ENCODE results near the gene INPP5A. TPM values are rescaled to one million over a fixed set of nuclear protein-coding genes. Genes with fewer than 3 reads are reported as not detected.

The INPP5A gene
- total RNA-seq, 1 donor from 2014 or later = 35.4 TPM

DNA sequence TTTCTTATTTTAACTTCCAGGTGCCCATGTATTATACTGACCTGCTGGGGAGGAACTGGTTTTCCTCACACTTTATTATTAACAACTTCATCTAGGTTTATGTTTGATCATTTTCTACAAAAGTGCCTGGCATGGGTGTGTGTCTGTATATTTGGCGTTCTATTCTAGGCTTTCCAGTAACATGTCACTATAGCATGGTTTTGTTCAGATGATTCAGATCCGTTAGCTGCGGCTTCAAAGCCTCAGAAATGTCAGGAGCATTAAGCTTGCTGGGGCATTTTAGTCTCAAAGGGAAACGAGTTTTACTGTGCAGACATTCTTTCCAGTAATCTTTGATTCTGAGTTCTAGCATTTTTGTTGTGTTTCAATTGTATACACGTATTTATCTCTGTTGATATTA lies 2.3 kb downstream of the INPP5A start:
- TF ChIP-seq, protein P1, sequence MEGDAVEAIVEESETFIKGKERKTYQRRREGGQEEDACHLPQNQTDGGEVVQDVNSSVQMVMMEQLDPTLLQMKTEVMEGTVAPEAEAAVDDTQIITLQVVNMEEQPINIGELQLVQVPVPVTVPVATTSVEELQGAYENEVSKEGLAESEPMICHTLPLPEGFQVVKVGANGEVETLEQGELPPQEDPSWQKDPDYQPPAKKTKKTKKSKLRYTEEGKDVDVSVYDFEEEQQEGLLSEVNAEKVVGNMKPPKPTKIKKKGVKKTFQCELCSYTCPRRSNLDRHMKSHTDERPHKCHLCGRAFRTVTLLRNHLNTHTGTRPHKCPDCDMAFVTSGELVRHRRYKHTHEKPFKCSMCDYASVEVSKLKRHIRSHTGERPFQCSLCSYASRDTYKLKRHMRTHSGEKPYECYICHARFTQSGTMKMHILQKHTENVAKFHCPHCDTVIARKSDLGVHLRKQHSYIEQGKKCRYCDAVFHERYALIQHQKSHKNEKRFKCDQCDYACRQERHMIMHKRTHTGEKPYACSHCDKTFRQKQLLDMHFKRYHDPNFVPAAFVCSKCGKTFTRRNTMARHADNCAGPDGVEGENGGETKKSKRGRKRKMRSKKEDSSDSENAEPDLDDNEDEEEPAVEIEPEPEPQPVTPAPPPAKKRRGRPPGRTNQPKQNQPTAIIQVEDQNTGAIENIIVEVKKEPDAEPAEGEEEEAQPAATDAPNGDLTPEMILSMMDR (conservative IDR thresholded peaks at IDR 0.05) = no peak
- DNase-seq (ENCODE audit: low read depth, low spot score) = no peak
- no peak overlapping the region for H3K27ac Mint-ChIP-seq (ENCODE audit: unreplicated experiment)
- peak overlapping the region; percentile 89 for H3K4me3 Mint-ChIP-seq
- H3K27me3 Mint-ChIP-seq (ENCODE audit: low read depth) = no peaks in the 10 kb centered on the region
- peaks cover 2% of the 10 kb centered on the region for H3K36me3 Mint-ChIP-seq (ENCODE audit: low read depth)
- peaks cover 63% of the 10 kb centered on the region for H3K4me1 Mint-ChIP-seq
- H3K9me3 Mint-ChIP-seq = no peaks in the 10 kb centered on the region

DNA sequence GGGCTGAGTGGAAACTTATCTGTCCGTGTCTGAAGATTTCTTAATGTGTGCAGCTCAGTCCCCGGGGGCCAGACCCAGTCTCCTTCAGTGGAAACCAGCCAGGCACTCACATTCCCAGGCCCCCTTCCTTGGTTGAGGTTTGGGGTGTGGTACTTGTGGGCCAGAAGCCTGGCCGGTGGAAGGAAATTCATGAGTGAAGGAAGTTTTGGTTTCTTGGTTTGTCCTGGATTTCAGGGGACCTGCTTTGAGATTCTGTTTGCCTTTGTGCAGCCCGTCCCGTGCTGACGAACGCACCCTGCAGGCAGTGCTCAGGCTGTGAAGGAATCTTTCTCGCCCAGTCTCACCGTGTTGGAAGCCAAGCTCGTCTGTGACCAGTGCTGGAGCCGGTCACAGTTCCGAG lies 2.9 kb downstream of the INPP5A start:
- H3K4me1 Mint-ChIP-seq = peaks cover 58% of the 10 kb centered on the region
- peak overlapping the region; percentile 40 for H3K27ac Mint-ChIP-seq (ENCODE audit: unreplicated experiment)
- TF ChIP-seq, protein P1 (conservative IDR thresholded peaks at IDR 0.05) = peak; percentile 20
- no peak for DNase-seq (ENCODE audit: low read depth, low spot score)
- no peaks in the 10 kb centered on the region for H3K36me3 Mint-ChIP-seq (ENCODE audit: low read depth)
- H3K9me3 Mint-ChIP-seq = no peaks in the 10 kb centered on the region
- H3K4me3 Mint-ChIP-seq = peak overlapping the region; percentile 89
- H3K27me3 Mint-ChIP-seq (ENCODE audit: low read depth) = no peaks in the 10 kb centered on the region

DNA sequence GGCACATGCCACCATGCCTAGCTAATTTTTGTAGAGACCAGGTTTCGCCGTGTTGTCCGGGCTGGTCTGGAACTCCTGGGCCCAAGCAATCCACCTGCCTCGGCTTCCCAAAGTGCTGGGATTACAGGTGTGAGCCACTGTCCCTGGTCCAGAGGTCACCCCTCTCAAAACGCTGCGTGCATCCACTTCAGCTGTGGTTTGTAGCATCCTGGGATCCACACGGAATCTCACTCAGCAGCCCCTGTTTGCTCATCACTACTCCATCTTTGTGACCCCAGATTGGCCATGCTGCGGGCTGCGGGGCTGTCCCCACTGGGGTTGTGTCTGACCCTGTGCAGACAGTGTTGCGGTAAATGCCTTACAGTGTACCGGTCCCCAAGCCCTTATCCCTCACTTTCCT lies 3.5 kb downstream of the INPP5A start:
- TF ChIP-seq, protein P1 (conservative IDR thresholded peaks at IDR 0.05) = no peak
- no peaks in the 10 kb centered on the region for H3K9me3 Mint-ChIP-seq
- no peak overlapping the region for H3K27ac Mint-ChIP-seq (ENCODE audit: unreplicated experiment)
- peaks cover 53% of the 10 kb centered on the region for H3K4me1 Mint-ChIP-seq
- H3K36me3 Mint-ChIP-seq (ENCODE audit: low read depth) = no peaks in the 10 kb centered on the region
- H3K4me3 Mint-ChIP-seq = peak overlapping the region; percentile 89
- DNase-seq (ENCODE audit: low read depth, low spot score) = no peak
- H3K27me3 Mint-ChIP-seq (ENCODE audit: low read depth) = no peaks in the 10 kb centered on the region

DNA sequence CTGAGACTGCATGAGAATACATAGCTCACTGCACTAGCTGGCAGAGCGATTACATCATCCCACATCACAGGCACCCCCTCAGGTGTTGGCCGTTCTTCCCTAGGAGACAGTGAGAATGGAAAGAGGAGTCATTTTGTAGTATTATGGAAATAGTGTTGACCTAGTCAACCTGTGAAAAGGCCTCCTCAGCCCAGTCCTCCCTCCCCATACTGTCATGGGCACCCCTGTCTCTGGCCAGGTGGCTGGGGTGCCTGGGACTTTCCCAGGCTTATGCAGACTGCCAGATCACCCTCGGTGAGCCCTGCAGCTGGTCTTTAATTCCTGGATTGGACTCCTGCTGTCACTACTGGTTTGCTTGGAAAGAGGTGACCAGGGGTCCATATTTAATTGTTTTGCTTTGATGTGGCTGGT lies 4.0 kb downstream of the INPP5A start:
- DNase-seq (ENCODE audit: low read depth, low spot score) = no peak
- H3K4me3 Mint-ChIP-seq = peak overlapping the region; percentile 74
- H3K27ac Mint-ChIP-seq (ENCODE audit: unreplicated experiment) = no peak overlapping the region
- H3K27me3 Mint-ChIP-seq (ENCODE audit: low read depth) = no peaks in the 10 kb centered on the region
- H3K4me1 Mint-ChIP-seq = peaks cover 49% of the 10 kb centered on the region
- no peaks in the 10 kb centered on the region for H3K9me3 Mint-ChIP-seq
- H3K36me3 Mint-ChIP-seq (ENCODE audit: low read depth) = no peaks in the 10 kb centered on the region
- TF ChIP-seq, protein P1 (conservative IDR thresholded peaks at IDR 0.05) = no peak

DNA sequence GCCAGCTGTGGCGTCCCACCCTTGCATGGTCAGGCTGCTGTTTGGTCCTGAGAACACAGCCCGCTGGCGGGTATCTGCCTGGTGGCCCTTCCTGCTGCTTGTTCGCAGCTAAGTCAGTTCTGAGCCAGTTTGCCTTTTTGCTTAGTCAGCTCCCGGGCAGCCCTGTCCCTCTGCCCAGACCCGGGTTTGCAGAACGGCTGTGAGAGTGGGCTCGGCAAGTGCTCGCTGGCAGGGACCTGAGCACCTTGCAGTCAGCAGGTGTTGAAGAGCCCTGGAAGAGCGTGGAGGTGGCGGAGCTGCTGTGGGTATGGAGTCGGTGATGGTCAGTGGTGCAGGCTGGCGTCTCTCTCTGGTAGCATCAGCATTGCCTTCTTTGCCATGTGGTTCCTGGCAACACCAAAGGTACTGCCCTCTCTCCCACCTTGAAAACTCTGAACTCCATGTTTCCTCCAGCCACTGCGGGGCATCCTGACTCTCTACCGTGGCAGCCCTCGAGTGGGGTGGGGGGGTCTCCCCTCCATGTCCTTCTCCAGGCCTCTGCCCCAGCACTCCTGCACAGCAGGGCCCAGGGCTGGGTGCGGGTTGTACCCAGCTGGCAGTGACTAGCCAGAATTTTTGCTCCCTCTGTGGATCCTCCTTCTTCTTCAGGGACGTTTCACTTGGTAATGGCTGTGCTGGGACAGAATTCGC lies 4.6 kb downstream of the INPP5A start:
- Mint-ChIP-seq H3K9me3 (no peaks in the 10 kb centered on the region), H3K4me1 (peaks cover 48% of the 10 kb centered on the region), H3K27me3 (ENCODE audit: low read depth) (no peaks in the 10 kb centered on the region), H3K4me3 (no peak overlapping the region), H3K27ac (ENCODE audit: unreplicated experiment) (no peak overlapping the region), H3K36me3 (ENCODE audit: low read depth) (no peaks in the 10 kb centered on the region)
- TF ChIP-seq, protein P1 (conservative IDR thresholded peaks at IDR 0.05) = no peak
- no peak for DNase-seq (ENCODE audit: low read depth, low spot score)
